HepG2 (cell line): ENCODE results near the gene B4GALT2. TPM values are rescaled to one million over a fixed set of nuclear protein-coding genes. Genes with fewer than 3 reads are reported as not detected.
A peak's percentile ranks its signal among the peaks of the same experiment; 100 is the strongest.

Experiments
- EED ChIP-seq: sonication (generic); formaldehyde crosslinking; IDR thresholded peaks from 2 replicates; pipeline ENCODE4 v1.5.0; 2020; ENCODE audit warnings: mild to moderate bottlenecking, missing genetic modification reagents
- HNRNPK ChIP-seq: fragments of 200-400 bp; formaldehyde crosslinking; IDR thresholded peaks from 2 replicates; pipeline ENCODE4 v1.6.1; 2018; ENCODE audit warnings: low read length, low read depth, moderate library complexity, mild to moderate bottlenecking; ENCODE audit not compliant: poor library complexity, severe bottlenecking
- IRX3 ChIP-seq: sonication (generic); formaldehyde crosslinking; IDR thresholded peaks from 2 replicates; pipeline ENCODE4 v1.8.1; 2023; ENCODE audit warnings: mild to moderate bottlenecking, low read depth, missing genetic modification reagents, borderline replicate concordance
- MBD4 ChIP-seq: IDR thresholded peaks from 2 replicates; pipeline ENCODE4 v1.6.1; 2012; ENCODE audit warnings: low read length, inconsistent platforms, borderline replicate concordance
- NR2F6 ChIP-seq, 2 experiments: IDR thresholded peaks; 2 replicates each; pipeline ENCODE4 v1.6.1; 2016; ENCODE audit warnings: antibody characterized with exemption in 1 of 2, mild to moderate bottlenecking in 1 of 2
- PHF8 ChIP-seq: sonication (generic); formaldehyde crosslinking; IDR thresholded peaks from 2 replicates; pipeline ENCODE4 v1.5.0; 2020; ENCODE audit warnings: missing genetic modification reagents
- REPIN1 ChIP-seq: sonication (generic); formaldehyde crosslinking; IDR thresholded peaks from 2 replicates; pipeline ENCODE4 v1.8.0; 2022; ENCODE audit warnings: missing genetic modification reagents, low read depth, mild to moderate bottlenecking, borderline replicate concordance
- RXRA ChIP-seq: sonication (generic); formaldehyde crosslinking; IDR thresholded peaks from 2 replicates; pipeline ENCODE4 v1.5.1; 2020; ENCODE audit warnings: missing genetic modification reagents
- SATB2 ChIP-seq: sonication (generic); formaldehyde crosslinking; IDR thresholded peaks from 2 replicates; pipeline ENCODE4 v1.5.0; 2020; ENCODE audit warnings: missing genetic modification reagents
- U2AF2 ChIP-seq: fragments of 200-400 bp; formaldehyde crosslinking; IDR thresholded peaks from 2 replicates; pipeline ENCODE4 v1.6.1; 2017; ENCODE audit warnings: low read depth, mild to moderate bottlenecking, low read length
- ZBTB42 ChIP-seq: sonication (generic); formaldehyde crosslinking; IDR thresholded peaks from 2 replicates; pipeline ENCODE4 v1.5.0; 2020; ENCODE audit warnings: mild to moderate bottlenecking, missing genetic modification reagents
- ZFP82 ChIP-seq: sonication (generic); formaldehyde crosslinking; IDR thresholded peaks from 2 replicates; pipeline ENCODE4 v1.5.1; 2020; ENCODE audit warnings: mild to moderate bottlenecking, missing genetic modification reagents, borderline replicate concordance
- ZNF232 ChIP-seq: sonication (generic); formaldehyde crosslinking; IDR thresholded peaks from 2 replicates; pipeline ENCODE4 v1.4.0; 2020; ENCODE audit warnings: missing genetic modification reagents, borderline replicate concordance
- ZNF605 ChIP-seq: sonication (generic); formaldehyde crosslinking; IDR thresholded peaks from 2 replicates; pipeline ENCODE4 v1.8.0; 2022; ENCODE audit warnings: mild to moderate bottlenecking, missing genetic modification reagents
- ZNF670 ChIP-seq: sonication (generic); formaldehyde crosslinking; IDR thresholded peaks from 2 replicates; pipeline ENCODE4 v1.8.0; 2022; ENCODE audit warnings: mild to moderate bottlenecking, missing genetic modification reagents, borderline replicate concordance
- ZNF713 ChIP-seq: sonication (generic); formaldehyde crosslinking; IDR thresholded peaks from 2 replicates; pipeline ENCODE4 v1.4.0; 2020; ENCODE audit warnings: mild to moderate bottlenecking, missing genetic modification reagents
- ZNF850 ChIP-seq: sonication (generic); formaldehyde crosslinking; conservative IDR thresholded peaks from 2 replicates; pipeline ENCODE4 v1.9.0; 2021; ENCODE audit warnings: mild to moderate bottlenecking, missing genetic modification reagents
- ZNF883 ChIP-seq: sonication (generic); formaldehyde crosslinking; IDR thresholded peaks from 2 replicates; pipeline ENCODE4 v1.5.1; 2020; ENCODE audit warnings: mild to moderate bottlenecking, missing genetic modification reagents; ENCODE audit errors: not compliant biosample characterization
- polyA plus RNA-seq, 8 experiments: library from polyadenylated mRNA; depleted of rRNA in 3 of 8; stranded (reverse) in 7 of 8; unstranded in 1 of 8; fragments of >200 nt; fragmentation: Illumina TruSeq in 4 of 8; extraction: Trizol in 4 of 8; gene quantifications; 2 replicates each; pipeline versions ENCODE4 v1.2.1 to v1.2.3, GENCODE V29; 2011 to 2016; ENCODE audit warnings: low read depth in 4 of 8, missing spikeins in 1 of 8, mixed read lengths in 1 of 8; ENCODE audit not compliant: insufficient read depth in 1 of 8
- total RNA-seq, 5 experiments: library from RNA; depleted of rRNA; stranded (reverse); fragments of >200 nt; fragmentation: Illumina TruSeq; extraction: Trizol; gene quantifications; 2 replicates each; pipeline ENCODE4 v1.2.3, GENCODE V29; 2016; ENCODE audit warnings: low read depth in 1 of 5
- TF ChIP-seq, protein P1 (sequence below): conservative IDR thresholded peaks from 2 replicates; pipeline ENCODE4 v1.6.1; 2018; ENCODE audit warnings: missing genetic modification reagents
- TF ChIP-seq, protein P2 (sequence below): sonication (generic); formaldehyde crosslinking; conservative IDR thresholded peaks from 2 replicates; pipeline ENCODE4 v1.4.0; 2020; ENCODE audit warnings: missing genetic modification reagents
- TF ChIP-seq, protein P3 (sequence below): sonication (generic); formaldehyde crosslinking; IDR thresholded peaks from 2 replicates; pipeline ENCODE4 v1.4.0; 2020; ENCODE audit warnings: mild to moderate bottlenecking, missing genetic modification reagents
- TF ChIP-seq, protein P4 (sequence below): sonication (generic); formaldehyde crosslinking; IDR thresholded peaks from 2 replicates; pipeline ENCODE4 v1.8.0; 2023; ENCODE audit warnings: mild to moderate bottlenecking, missing genetic modification reagents
- TF ChIP-seq, protein P5 (sequence below): sonication (generic); formaldehyde crosslinking; IDR thresholded peaks from 2 replicates; pipeline ENCODE4 v1.8.0; 2022; ENCODE audit warnings: missing genetic modification reagents, mild to moderate bottlenecking, moderate library complexity, borderline replicate concordance

Gene B4GALT2
- total and polyA plus RNA-seq, 2 of the 13 experiments (the other 11 are each of a cell fraction or from before 2014, with no cell fraction given), result 41.9 to 78.0 TPM

DNA sequence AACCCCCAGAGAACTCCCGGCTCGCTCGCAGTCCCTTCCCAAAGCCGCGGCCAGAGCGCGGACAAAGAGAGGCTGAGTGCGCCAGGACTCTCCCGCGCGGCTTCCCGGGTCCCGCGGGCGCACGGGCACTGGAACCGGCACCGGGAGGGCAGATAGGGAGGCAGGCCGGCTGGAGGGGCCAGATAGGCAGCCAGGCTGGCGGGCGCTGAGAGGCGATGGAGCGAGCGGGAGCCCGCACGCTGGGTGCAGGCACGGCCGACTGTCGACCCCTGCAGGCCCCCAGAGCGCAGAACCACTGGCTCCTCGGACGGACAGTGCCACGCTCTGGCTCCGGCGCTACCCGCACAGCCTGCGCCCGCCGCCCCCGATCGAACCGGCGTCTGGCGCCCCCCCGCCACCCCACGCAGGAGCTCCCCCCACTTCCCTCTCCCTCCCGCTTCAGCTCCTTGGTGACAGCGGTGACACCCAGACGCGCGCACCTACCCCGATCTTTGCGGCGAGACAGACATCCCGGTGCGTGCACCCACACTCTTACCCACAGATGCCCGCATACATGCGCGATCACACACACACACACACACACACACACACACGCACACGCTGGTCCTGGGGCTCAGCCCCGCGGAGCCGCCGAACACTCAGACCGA, 51.7 kb downstream of the B4GALT2 start (continued):
- TF ChIP-seq SATB2 (CRISPR knock-in tag) (0 out of 2 replicates have a peak, but pooled peaks have one; percentile 18), ZFP82 (CRISPR knock-in tag) (peak; percentile 5), NR2F6 (IDR thresholded peaks at IDR 0.05) (no peak), NR2F6 (CRISPR knock-in tag; IDR thresholded peaks at IDR 0.05) (0 out of 2 replicates have a peak, but pooled peaks have one; percentile 10), ZNF850 (no peak; the same call in 1 of the 2 replicates), ZNF605 (CRISPR knock-in tag) (peak; percentile 74), ZNF232 (CRISPR knock-in tag) (no peak), HNRNPK (peak; percentile 30), ZNF713 (CRISPR knock-in tag) (no peak), ZBTB42 (CRISPR knock-in tag) (no peak; the same call in 1 of the 2 replicates), U2AF2 (no peak), ZNF883 (CRISPR knock-in tag) (peak; percentile 34), RXRA (CRISPR knock-in tag) (no peak), IRX3 (CRISPR knock-in tag) (0 out of 2 replicates have a peak, but pooled peaks have one; percentile 44), MBD4 (no peak), ZNF670 (CRISPR knock-in tag) (0 out of 2 replicates have a peak, but pooled peaks have one; percentile 7), REPIN1 (no peak), PHF8 (CRISPR knock-in tag) (peak; percentile 23; the same call in 1 of the 2 replicates), EED (CRISPR knock-in tag) (peak; percentile 59; the same call in 1 of the 2 replicates)
- TF ChIP-seq, protein P1, sequence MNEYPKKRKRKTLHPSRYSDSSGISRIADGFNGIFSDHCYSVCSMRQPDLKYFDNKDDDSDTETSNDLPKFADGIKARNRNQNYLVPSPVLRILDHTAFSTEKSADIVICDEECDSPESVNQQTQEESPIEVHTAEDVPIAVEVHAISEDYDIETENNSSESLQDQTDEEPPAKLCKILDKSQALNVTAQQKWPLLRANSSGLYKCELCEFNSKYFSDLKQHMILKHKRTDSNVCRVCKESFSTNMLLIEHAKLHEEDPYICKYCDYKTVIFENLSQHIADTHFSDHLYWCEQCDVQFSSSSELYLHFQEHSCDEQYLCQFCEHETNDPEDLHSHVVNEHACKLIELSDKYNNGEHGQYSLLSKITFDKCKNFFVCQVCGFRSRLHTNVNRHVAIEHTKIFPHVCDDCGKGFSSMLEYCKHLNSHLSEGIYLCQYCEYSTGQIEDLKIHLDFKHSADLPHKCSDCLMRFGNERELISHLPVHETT (CRISPR knock-in tag), result 0 out of 2 replicates have a peak, but pooled peaks have one; percentile 8
- TF ChIP-seq, protein P2, sequence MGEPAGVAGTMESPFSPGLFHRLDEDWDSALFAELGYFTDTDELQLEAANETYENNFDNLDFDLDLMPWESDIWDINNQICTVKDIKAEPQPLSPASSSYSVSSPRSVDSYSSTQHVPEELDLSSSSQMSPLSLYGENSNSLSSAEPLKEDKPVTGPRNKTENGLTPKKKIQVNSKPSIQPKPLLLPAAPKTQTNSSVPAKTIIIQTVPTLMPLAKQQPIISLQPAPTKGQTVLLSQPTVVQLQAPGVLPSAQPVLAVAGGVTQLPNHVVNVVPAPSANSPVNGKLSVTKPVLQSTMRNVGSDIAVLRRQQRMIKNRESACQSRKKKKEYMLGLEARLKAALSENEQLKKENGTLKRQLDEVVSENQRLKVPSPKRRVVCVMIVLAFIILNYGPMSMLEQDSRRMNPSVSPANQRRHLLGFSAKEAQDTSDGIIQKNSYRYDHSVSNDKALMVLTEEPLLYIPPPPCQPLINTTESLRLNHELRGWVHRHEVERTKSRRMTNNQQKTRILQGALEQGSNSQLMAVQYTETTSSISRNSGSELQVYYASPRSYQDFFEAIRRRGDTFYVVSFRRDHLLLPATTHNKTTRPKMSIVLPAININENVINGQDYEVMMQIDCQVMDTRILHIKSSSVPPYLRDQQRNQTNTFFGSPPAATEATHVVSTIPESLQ (CRISPR knock-in tag), result no peak
- TF ChIP-seq, protein P3, sequence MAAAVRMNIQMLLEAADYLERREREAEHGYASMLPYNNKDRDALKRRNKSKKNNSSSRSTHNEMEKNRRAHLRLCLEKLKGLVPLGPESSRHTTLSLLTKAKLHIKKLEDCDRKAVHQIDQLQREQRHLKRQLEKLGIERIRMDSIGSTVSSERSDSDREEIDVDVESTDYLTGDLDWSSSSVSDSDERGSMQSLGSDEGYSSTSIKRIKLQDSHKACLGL (CRISPR knock-in tag), result peak; percentile 27
- TF ChIP-seq, protein P4, sequence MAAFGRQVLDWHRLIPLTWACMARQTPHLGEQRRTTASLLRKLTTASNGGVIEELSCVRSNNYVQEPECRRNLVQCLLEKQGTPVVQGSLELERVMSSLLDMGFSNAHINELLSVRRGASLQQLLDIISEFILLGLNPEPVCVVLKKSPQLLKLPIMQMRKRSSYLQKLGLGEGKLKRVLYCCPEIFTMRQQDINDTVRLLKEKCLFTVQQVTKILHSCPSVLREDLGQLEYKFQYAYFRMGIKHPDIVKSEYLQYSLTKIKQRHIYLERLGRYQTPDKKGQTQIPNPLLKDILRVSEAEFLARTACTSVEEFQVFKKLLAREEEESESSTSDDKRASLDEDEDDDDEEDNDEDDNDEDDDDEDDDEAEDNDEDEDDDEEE (CRISPR knock-in tag), result no peak
- TF ChIP-seq, protein P5, sequence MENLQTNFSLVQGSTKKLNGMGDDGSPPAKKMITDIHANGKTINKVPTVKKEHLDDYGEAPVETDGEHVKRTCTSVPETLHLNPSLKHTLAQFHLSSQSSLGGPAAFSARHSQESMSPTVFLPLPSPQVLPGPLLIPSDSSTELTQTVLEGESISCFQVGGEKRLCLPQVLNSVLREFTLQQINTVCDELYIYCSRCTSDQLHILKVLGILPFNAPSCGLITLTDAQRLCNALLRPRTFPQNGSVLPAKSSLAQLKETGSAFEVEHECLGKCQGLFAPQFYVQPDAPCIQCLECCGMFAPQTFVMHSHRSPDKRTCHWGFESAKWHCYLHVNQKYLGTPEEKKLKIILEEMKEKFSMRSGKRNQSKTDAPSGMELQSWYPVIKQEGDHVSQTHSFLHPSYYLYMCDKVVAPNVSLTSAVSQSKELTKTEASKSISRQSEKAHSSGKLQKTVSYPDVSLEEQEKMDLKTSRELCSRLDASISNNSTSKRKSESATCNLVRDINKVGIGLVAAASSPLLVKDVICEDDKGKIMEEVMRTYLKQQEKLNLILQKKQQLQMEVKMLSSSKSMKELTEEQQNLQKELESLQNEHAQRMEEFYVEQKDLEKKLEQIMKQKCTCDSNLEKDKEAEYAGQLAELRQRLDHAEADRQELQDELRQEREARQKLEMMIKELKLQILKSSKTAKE (CRISPR knock-in tag), result no peak
